Vagina (tissue), 2 donors: ENCODE measurements around the gene FRS2. TPM values are rescaled to one million over a fixed set of nuclear protein-coding genes. Genes with fewer than 3 reads are reported as not detected.

Experiments
- DNase-seq, 2 donors: peaks; one replicate each; pipeline ENCODE4 v3.0.0-alpha.2; 2017; ENCODE audit errors: extremely low spot score in 2 of 2
- H3K27ac ChIP-seq: fragments of 200-600 bp; sonication (generic); one replicate; pipeline ENCODE4 v1.5.1; 2019
- H3K27me3 ChIP-seq: fragments of 200-600 bp; sonication (generic); one replicate; pipeline ENCODE4 v1.5.1; 2019
- H3K36me3 ChIP-seq, 2 donors: fragments of 200-600 bp; sonication (generic); one replicate each; pipeline ENCODE4 v1.5.1; 2017 to 2019
- H3K4me1 ChIP-seq: fragments of 200-600 bp; sonication (generic); one replicate; pipeline ENCODE4 v1.5.1; 2019
- H3K4me3 ChIP-seq, 2 donors: fragments of 200-600 bp; sonication (generic); 1 replicate in 1 of 2; 2 replicates in 1 of 2; pipeline ENCODE4 v1.5.1; 2016 to 2019
- H3K9me3 ChIP-seq: fragments of 200-600 bp; sonication (generic); one replicate; pipeline ENCODE4 v1.5.1; 2019
- CTCF ChIP-seq, 3 experiments: fragments of 450-650 bp in 2 of 3; fragments of 200-600 bp in 1 of 3; sonication (generic) in 1 of 3; IDR thresholded peaks; one replicate each; pipeline ENCODE4 v1.5.1; 2017 to 2019; ENCODE audit warnings: antibody characterized with exemption in 3 of 3, mild to moderate bottlenecking in 2 of 3, moderate library complexity in 2 of 3
- POLR2A ChIP-seq, 2 donors: fragments of 450-650 bp; IDR thresholded peaks; one replicate each; pipeline ENCODE4 v1.6.1; 2017; ENCODE audit warnings: antibody characterized with exemption in 2 of 2, mild to moderate bottlenecking in 2 of 2, moderate library complexity in 2 of 2
- POLR2AphosphoS5 ChIP-seq, 2 donors: sonication (generic); formaldehyde crosslinking; IDR thresholded peaks; one replicate each; pipeline ENCODE4 v1.9.0; 2017; ENCODE audit warnings: antibody characterized with exemption in 2 of 2, mild to moderate bottlenecking in 2 of 2, low read depth in 1 of 2; ENCODE audit not compliant: insufficient read depth in 1 of 2
- intact Hi-C: fragments of 100-400 bp; cut with DNase I; formaldehyde crosslinking; loops from one replicate; pipeline ENCODE4 v1.15.1; 2023
- total RNA-seq: library from RNA; depleted of rRNA; stranded (reverse); fragments of >200 nt; gene quantifications from one replicate; pipeline ENCODE4 v1.2.3, GENCODE V29; 2016

Gene FRS2
- total RNA-seq, 1 donor from 2014 or later = 44.0 TPM

- H3K27me3 ChIP-seq = no peaks in the 10 kb centered on the region
- H3K4me3 ChIP-seq = peak overlapping the region in 1 of 2 donors; percentile 15
- H3K36me3 ChIP-seq = no peaks in the 10 kb centered on the region
- intact Hi-C loops = no loop called here
- DNase-seq = no peak
- no peak for TF ChIP-seq POLR2AphosphoS5 (IDR thresholded peaks at IDR 0.05; ENCODE audit: insufficient read depth in 1 of 2, low read depth in 1 of 2)
- no peak for TF ChIP-seq CTCF (IDR thresholded peaks at IDR 0.05)
- TF ChIP-seq POLR2A (IDR thresholded peaks at IDR 0.05) = no peak
- H3K27ac ChIP-seq = peak overlapping the region; percentile 59
- H3K9me3 ChIP-seq = no peaks in the 10 kb centered on the region
- peaks cover 19% of the 10 kb centered on the region for H3K4me1 ChIP-seq
These were observed 64.2 kb downstream of the FRS2 start for GRCh38 chr12:69534389-69534822.

- no peaks in the 10 kb centered on the region for H3K9me3 ChIP-seq
- intact Hi-C loops = no loop called here
- no peak for TF ChIP-seq POLR2A (IDR thresholded peaks at IDR 0.05)
- no peak for TF ChIP-seq POLR2AphosphoS5 (IDR thresholded peaks at IDR 0.05; ENCODE audit: insufficient read depth in 1 of 2, low read depth in 1 of 2)
- TF ChIP-seq CTCF (IDR thresholded peaks at IDR 0.05) = no peak
These were observed 70.8 kb downstream of the FRS2 start for GRCh38 chr12:69540987-69541386.

GRCh38 chr12:69544087-69544486 is 73.9 kb downstream of the FRS2 start:
- no peak overlapping the region for H3K27ac ChIP-seq
- H3K27me3 ChIP-seq = no peaks in the 10 kb centered on the region
- intact Hi-C loops = no loop called here
- H3K9me3 ChIP-seq = no peaks in the 10 kb centered on the region
- DNase-seq = no peak
- H3K4me1 ChIP-seq = no peaks in the 10 kb centered on the region
- no peak for TF ChIP-seq POLR2AphosphoS5 (IDR thresholded peaks at IDR 0.05; ENCODE audit: insufficient read depth in 1 of 2, low read depth in 1 of 2)
- TF ChIP-seq CTCF (IDR thresholded peaks at IDR 0.05) = no peak
- no peak for TF ChIP-seq POLR2A (IDR thresholded peaks at IDR 0.05)
- no peaks in the 10 kb centered on the region for H3K36me3 ChIP-seq
- no peak overlapping the region for H3K4me3 ChIP-seq

More at GRCh38 chr12:69540987-69541386, 70.8 kb downstream of the FRS2 start:
- Histone ChIP-seq H3K27me3 (no peaks in the 10 kb centered on the region), H3K36me3 (no peaks in the 10 kb centered on the region), H3K4me1 (no peaks in the 10 kb centered on the region), H3K27ac (no peak overlapping the region), H3K4me3 (no peak overlapping the region)
- DNase-seq = no peak

- Histone ChIP-seq H3K27me3 (no peaks in the 10 kb centered on the region), H3K9me3 (no peaks in the 10 kb centered on the region), H3K4me1 (no peaks in the 10 kb centered on the region), H3K27ac (no peak overlapping the region), H3K36me3 (no peaks in the 10 kb centered on the region), H3K4me3 (no peak overlapping the region)
- TF ChIP-seq POLR2AphosphoS5 (IDR thresholded peaks at IDR 0.05; ENCODE audit: insufficient read depth in 1 of 2, low read depth in 1 of 2) (no peak), POLR2A (IDR thresholded peaks at IDR 0.05) (no peak), CTCF (IDR thresholded peaks at IDR 0.05) (no peak)
- no peak for DNase-seq
- intact Hi-C loops = no loop called here
These were observed 74.9 kb downstream of the FRS2 start for GRCh38 chr12:69545081-69545480.

- no peak overlapping the region for H3K27ac ChIP-seq
These were observed 76.7 kb downstream of the FRS2 start for GRCh38 chr12:69546693-69547438.

More at GRCh38 chr12:69546693-69547438, 76.7 kb downstream of the FRS2 start:
- no peaks in the 10 kb centered on the region for H3K36me3 ChIP-seq
- DNase-seq = no peak
- H3K9me3 ChIP-seq = no peaks in the 10 kb centered on the region
- intact Hi-C loops = no loop called here
- TF ChIP-seq CTCF (IDR thresholded peaks at IDR 0.05) = no peak
- H3K27me3 ChIP-seq = no peaks in the 10 kb centered on the region
- no peak overlapping the region for H3K4me3 ChIP-seq
- no peaks in the 10 kb centered on the region for H3K4me1 ChIP-seq
